OCI-LY7 (cell line): ENCODE data around the gene SDK2. TPM values are rescaled to one million over a fixed set of nuclear protein-coding genes. Genes with fewer than 3 reads are reported as not detected.

Experiments used
- BruUV-seq: library from RNA; stranded (reverse); fragments of 400-500 nt; replicated peaks from 2 replicates; lab custom pipeline; 2021; lab: Mats Ljungman, UMichigan
- CTCF ChIA-PET: fragments of 300-600 bp; sonication (Branson Sonifier 250); formaldehyde crosslinking; loops from one replicate; lab custom pipeline; 2022; ENCODE audit warnings: antibody characterized with exemption; ENCODE audit not compliant: unreplicated experiment; lab: Charles Lee
- POLR2A ChIA-PET: fragments of 300-600 bp; sonication (Branson Sonifier 250); formaldehyde crosslinking; loops from one replicate; lab custom pipeline; 2022; ENCODE audit warnings: antibody characterized with exemption; lab: Charles Lee
- DNase-seq: peaks from one replicate; pipeline ENCODE4 v3.0.0-alpha.2; 2015; ENCODE audit warnings: low spot score
- H2AFZ ChIP-seq: fragments of 200-600 bp; sonication (generic), shearing (Covaris generic); 2 replicates; pipeline ENCODE4 v1.6.1; 2014; ENCODE audit warnings: mild to moderate bottlenecking, antibody characterized with exemption, low read length, moderate library complexity
- H3K27ac ChIP-seq: fragments of 200-600 bp; sonication (generic); 2 replicates; pipeline ENCODE4 v1.5.1; 2014; ENCODE audit warnings: mixed run types, low read depth, mild to moderate bottlenecking, moderate library complexity, low read length, inconsistent platforms; ENCODE audit not compliant: poor library complexity, severe bottlenecking
- H3K36me3 ChIP-seq: fragments of 200-600 bp; sonication (generic); 2 replicates; pipeline ENCODE4 v1.6.1; 2014; ENCODE audit warnings: mild to moderate bottlenecking, antibody characterized with exemption, low read length, moderate library complexity, mixed read lengths; ENCODE audit not compliant: insufficient read depth
- H3K4me1 ChIP-seq: fragments of 200-600 bp; sonication (generic); 2 replicates; pipeline ENCODE4 v1.5.1; 2014; ENCODE audit warnings: mild to moderate bottlenecking, low read length; ENCODE audit not compliant: insufficient read depth, poor library complexity, severe bottlenecking
- H3K4me2 ChIP-seq: fragments of 200-600 bp; sonication (generic); 2 replicates; pipeline ENCODE4 v1.6.1; 2014; ENCODE audit warnings: mild to moderate bottlenecking, low read length
- H3K4me3 ChIP-seq: fragments of 200-600 bp; sonication (generic); 2 replicates; pipeline ENCODE4 v1.5.1; 2014; ENCODE audit warnings: mild to moderate bottlenecking, low read depth, low read length; ENCODE audit not compliant: poor library complexity, severe bottlenecking
- H3K79me2 ChIP-seq: fragments of 200-600 bp; sonication (generic); 2 replicates; pipeline ENCODE4 v1.6.1; 2016; ENCODE audit warnings: low read depth, mild to moderate bottlenecking, low read length, moderate library complexity, mixed read lengths; ENCODE audit not compliant: insufficient read depth
- H3K9me2 ChIP-seq: fragments of 200-600 bp; sonication (generic); 2 replicates; pipeline ENCODE4 v1.6.1; 2016; ENCODE audit warnings: mild to moderate bottlenecking, low read length, mixed read lengths; ENCODE audit not compliant: insufficient read depth
- H3K9me3 ChIP-seq: fragments of 200-600 bp; sonication (generic); 2 replicates; pipeline ENCODE4 v1.6.1; 2014; ENCODE audit warnings: mild to moderate bottlenecking, mixed run types, low read length, mixed read lengths
- H4K20me1 ChIP-seq: fragments of 200-600 bp; sonication (generic); 2 replicates; pipeline ENCODE4 v1.6.1; 2014; ENCODE audit warnings: mild to moderate bottlenecking, antibody characterized with exemption, low read length, moderate library complexity, mixed read lengths; ENCODE audit not compliant: insufficient read depth
- CTCF ChIP-seq: fragments of 200-600 bp; sonication (generic); conservative IDR thresholded peaks from 2 replicates; pipeline ENCODE4 v1.5.1; 2014; ENCODE audit warnings: mild to moderate bottlenecking, antibody characterized with exemption, low read length, moderate library complexity, mixed read lengths
- EZH2phosphoT487 ChIP-seq: fragments of 200-600 bp; sonication (generic); IDR thresholded peaks from 2 replicates; pipeline ENCODE4 v1.6.1; 2018; ENCODE audit warnings: low read depth, borderline replicate concordance, mild to moderate bottlenecking, mixed run types, antibody characterized with exemption, low read length, moderate library complexity, mixed read lengths
- intact Hi-C: fragments of 100-400 bp; cut with micrococcal nuclease; formaldehyde crosslinking; loops from one replicate; pipeline ENCODE4 v1.10.0; 2022; ENCODE audit not compliant: unreplicated experiment
- total RNA-seq, 2 experiments: library from RNA; depleted of rRNA in 1 of 2; stranded (reverse); fragments of >200 nt in 1 of 2; shearing (Covaris generic) in 1 of 2; gene quantifications; 2 replicates each; pipeline ENCODE4 v1.2.3, GENCODE V29; 2014 to 2022

The SDK2 gene
- total RNA-seq, 2 experiments from 2014 or later = 0.32 to 1.8 TPM

GRCh38 chr17:73429440-73430164 is 214.6 kb downstream of the SDK2 start:
- ChIA-PET CTCF (interaction anchor here (0.6 to 1.9 kb wide), 4 partner anchors 156 to 281 kb away, joined by 3 to 10 read pairs (median 4); partner anchors contain the start of gene SDK2), POLR2A (no interaction called here)
- Histone ChIP-seq H3K79me2 (no peaks in the 10 kb centered on the region), H3K36me3 (no peaks in the 10 kb centered on the region), H3K4me2 (no peak overlapping the region), H3K4me1 (no peaks in the 10 kb centered on the region), H3K27ac (no peak overlapping the region), H3K4me3 (no peak overlapping the region), H3K9me3 (no peaks in the 10 kb centered on the region), H3K9me2 (no peaks in the 10 kb centered on the region), H4K20me1 (no peaks in the 10 kb centered on the region), H2AFZ (no peak overlapping the region)
- peak; percentile 88 for DNase-seq
- intact Hi-C loops = loop anchor here (1.0 to 5.0 kb wide), 8 partner anchors 156 to 748 kb away; no protein-coding TSS in a partner anchor
- TF ChIP-seq EZH2phosphoT487 (no peak), CTCF (peak; percentile 100)
- no TSS peak for BruUV-seq

GRCh38 chr17:73427198-73427597 is 217.0 kb downstream of the SDK2 start:
- DNase-seq = no peak
- no peaks in the 10 kb centered on the region for H3K4me1 ChIP-seq
- CTCF ChIA-PET = interaction anchor here (0.6 kb wide), 1 partner anchor 357 kb away, joined by 3 read pairs; no protein-coding TSS in a partner anchor
- intact Hi-C loops = loop anchor here (5.0 kb wide), 2 partner anchors 220 to 750 kb away; no protein-coding TSS in a partner anchor
- H4K20me1 ChIP-seq = no peaks in the 10 kb centered on the region
- no peaks in the 10 kb centered on the region for H3K36me3 ChIP-seq
- H3K4me3 ChIP-seq = no peak overlapping the region
- H3K79me2 ChIP-seq = no peaks in the 10 kb centered on the region
- H3K9me2 ChIP-seq = no peaks in the 10 kb centered on the region
- no peak overlapping the region for H3K4me2 ChIP-seq
- H3K9me3 ChIP-seq = no peaks in the 10 kb centered on the region
- TF ChIP-seq EZH2phosphoT487 = no peak
- no peak for TF ChIP-seq CTCF
- no peak overlapping the region for H3K27ac ChIP-seq
- POLR2A ChIA-PET = interaction anchor here (0.7 kb wide), 1 partner anchor 549 kb away, joined by 4 read pairs; no protein-coding TSS in a partner anchor
- BruUV-seq = no TSS peak
- no peak overlapping the region for H2AFZ ChIP-seq

GRCh38 chr17:73424571-73424970 is 219.7 kb downstream of the SDK2 start:
- CTCF ChIA-PET = no interaction called here
- no peak for TF ChIP-seq CTCF
- no peak for TF ChIP-seq EZH2phosphoT487
- Histone ChIP-seq H3K79me2 (no peaks in the 10 kb centered on the region), H3K36me3 (no peaks in the 10 kb centered on the region), H4K20me1 (no peaks in the 10 kb centered on the region), H2AFZ (no peak overlapping the region), H3K9me3 (no peaks in the 10 kb centered on the region), H3K4me1 (no peaks in the 10 kb centered on the region), H3K27ac (no peak overlapping the region), H3K9me2 (no peaks in the 10 kb centered on the region), H3K4me2 (no peak overlapping the region), H3K4me3 (no peak overlapping the region)
- BruUV-seq = no TSS peak
- POLR2A ChIA-PET = no interaction called here
- no peak for DNase-seq
- intact Hi-C loops = no loop called here
